Choroid plexus epithelial cell (primary cell): Measurements from ENCODE around the gene KBTBD2.
"Not testable (repeated sequence)": the region's sequence is repeated elsewhere in the genome, so short reads cannot be mapped to it uniquely, and the experiment has no call there.

Experiments
- DNase-seq: peaks from one replicate; pipeline ENCODE4 v3.0.0-alpha.2; 2010; ENCODE audit warnings: low read depth
- H3K4me3 ChIP-seq: 2 replicates; pipeline ENCODE4 v1.5.1; 2011; ENCODE audit warnings: low read depth, mild to moderate bottlenecking, control low read depth, low read length, moderate library complexity
- CTCF ChIP-seq: conservative IDR thresholded peaks from 2 replicates; pipeline ENCODE4 v1.5.1; 2011; ENCODE audit warnings: low read depth, mild to moderate bottlenecking, control low read depth, inconsistent platforms, low read length, moderate library complexity

KBTBD2 gene

GRCh38 chr7:32910195-32910594, 18.6 kb upstream of the KBTBD2 start:
- no peak for TF ChIP-seq CTCF
- DNase-seq: no peak

GRCh38 chr7:32905175-32905662, 13.7 kb upstream of the KBTBD2 start:
- peak; percentile 62 for DNase-seq
- TF ChIP-seq CTCF: no peak
- peak overlapping the region; percentile 49 for H3K4me3 ChIP-seq

More at GRCh38 chr7:32910195-32910594, 18.6 kb upstream of the KBTBD2 start:
- no peak overlapping the region for H3K4me3 ChIP-seq

GRCh38 chr7:32901629-32902028, 10.1 kb upstream of the KBTBD2 start:
- no peak for TF ChIP-seq CTCF
- no peak for DNase-seq
- no peak overlapping the region for H3K4me3 ChIP-seq

GRCh38 chr7:32900433-32900995, 9.0 kb upstream of the KBTBD2 start:
- DNase-seq: no peak
- no peak overlapping the region for H3K4me3 ChIP-seq
- no peak for TF ChIP-seq CTCF

- DNase-seq, H3K4me3 ChIP-seq: not testable (repeated sequence)
These were observed 5.8 kb upstream of the KBTBD2 start for GRCh38 chr7:32897376-32897775.

- no peak for TF ChIP-seq CTCF
- H3K4me3 ChIP-seq: no peak overlapping the region
- DNase-seq: no peak
These were observed 5.2 kb upstream of the KBTBD2 start for GRCh38 chr7:32896564-32897347.

- no peak for TF ChIP-seq CTCF
- no peak for DNase-seq
- H3K4me3 ChIP-seq: no peak overlapping the region
These were observed 2.6 kb upstream of the KBTBD2 start for GRCh38 chr7:32894171-32894570.
